ENCODE measurements around the gene DYNC1H1.

- TF ChIP-seq POLR2A (IDR thresholded peaks at IDR 0.05) (no peak), CTCF (IDR thresholded peaks at IDR 0.05) (no peak)
Measured at GRCh38 chr14:101997429-101998336, 33.3 kb downstream of the DYNC1H1 start.
